ENCODE measurements around the gene ATCAY. TPM values are rescaled to one million over a fixed set of nuclear protein-coding genes. Genes with fewer than 3 reads are reported as not detected.

Gene ATCAY
- polyA plus RNA-seq, 3 donors: not detected

DNA sequence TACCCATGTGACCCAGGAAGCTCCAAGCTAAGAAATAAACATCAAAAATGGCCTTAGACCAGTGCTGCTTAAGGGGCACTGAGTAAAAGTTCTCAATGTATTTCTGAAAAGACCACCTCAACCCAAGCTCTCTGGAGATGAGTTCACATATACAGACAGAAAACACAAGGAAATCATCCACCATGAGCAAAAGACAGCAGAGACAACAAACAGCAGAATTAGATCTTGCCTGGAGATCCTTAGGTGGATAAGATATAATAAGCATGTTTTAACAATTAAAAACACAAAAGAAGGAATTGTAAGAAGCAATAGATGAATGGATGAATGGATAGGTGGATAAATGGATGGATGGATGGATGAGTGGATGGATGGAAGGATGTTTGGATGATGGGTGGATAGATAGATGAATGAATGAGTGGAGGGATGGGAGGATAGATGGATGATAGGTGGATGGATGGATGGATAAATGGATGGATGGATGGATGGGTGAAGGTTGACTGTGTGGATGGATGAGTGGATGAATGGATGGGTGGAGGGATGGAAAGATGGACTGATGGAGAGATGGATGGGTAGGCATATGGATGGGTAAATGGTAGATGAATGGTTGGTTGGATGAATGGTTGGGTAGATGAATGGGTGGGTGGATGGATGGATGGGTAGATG lies 42.7 kb downstream of the ATCAY start:
- no peaks in the 10 kb centered on the region for H3K4me1 ChIP-seq (ENCODE audit: control insufficient read depth in 1 of 2, insufficient read depth in 2 of 2, low read length in 2 of 2)
- no peak overlapping the region for H3K27ac ChIP-seq (ENCODE audit: low read depth in 1 of 2, low read length in 2 of 2)
- Mint-ChIP-seq H3K9me3 (peaks cover 11 to 45% (median 38%) of the 10 kb centered on the region in 7 donors), H3K36me3 (no peaks in the 10 kb centered on the region), H3K27me3 (ENCODE audit: low read depth in 3 of 3) (peaks cover 1 to 6% (median 5%) of the 10 kb centered on the region in 3 donors), H3K4me1 (no peaks in the 10 kb centered on the region), H3K4me3 (no peak overlapping the region), H3K27ac (no peak overlapping the region)
- peaks cover 14 to 38% of the 10 kb centered on the region in 2 donors for H3K9me3 ChIP-seq (replicated peaks in 1 of 2; ENCODE audit: control insufficient read depth in 1 of 2, insufficient read depth in 1 of 2, low read length in 2 of 2)
- H3K79me2 ChIP-seq (ENCODE audit: insufficient read depth, low read length): no peaks in the 10 kb centered on the region
- H3K4me2 ChIP-seq (replicated peaks; ENCODE audit: extremely low read depth, low read length, poor library complexity, severe bottlenecking): no peak overlapping the region
- no peak overlapping the region for H3K9ac ChIP-seq (ENCODE audit: insufficient read depth, low read length, poor library complexity, severe bottlenecking)
- H4K20me1 ChIP-seq (ENCODE audit: insufficient read depth, low read length): no peaks in the 10 kb centered on the region
- H3K27me3 ChIP-seq (ENCODE audit: control insufficient read depth in 2 of 2, insufficient read depth in 2 of 2, low read length in 2 of 2): peaks cover 0 to 2% of the 10 kb centered on the region in 2 donors
- intact Hi-C loops (cut with micrococcal nuclease): no loop called here
- H2AFZ ChIP-seq (ENCODE audit: insufficient read depth, low read depth, low read length, poor library complexity, severe bottlenecking): no peak overlapping the region
- H3K36me3 ChIP-seq (replicated peaks in 1 of 2; ENCODE audit: control insufficient read depth in 1 of 2, insufficient read depth in 2 of 2, low read length in 2 of 2): no peaks in the 10 kb centered on the region
- DNase-seq: no peak
- no peak overlapping the region for H3K4me3 ChIP-seq (replicated peaks in 1 of 3; ENCODE audit: low read depth in 2 of 3, low read length in 3 of 3)
- no peak for TF ChIP-seq CTCF (IDR thresholded peaks at IDR 0.05)

GRCh38 chr19:3923912-3924311 lies 43.4 kb downstream of the ATCAY start:
- peaks cover 11 to 45% (median 38%) of the 10 kb centered on the region in 7 donors for H3K9me3 Mint-ChIP-seq
- H3K27me3 Mint-ChIP-seq (ENCODE audit: low read depth in 3 of 3): peaks cover 1 to 6% (median 6%) of the 10 kb centered on the region in 3 donors
- Histone ChIP-seq H3K4me2 (replicated peaks; ENCODE audit: extremely low read depth, low read length, poor library complexity, severe bottlenecking) (no peak overlapping the region), H4K20me1 (ENCODE audit: insufficient read depth, low read length) (no peaks in the 10 kb centered on the region), H3K4me3 (replicated peaks in 1 of 3; ENCODE audit: low read depth in 2 of 3, low read length in 3 of 3) (no peak overlapping the region), H3K27me3 (ENCODE audit: control insufficient read depth in 2 of 2, insufficient read depth in 2 of 2, low read length in 2 of 2) (peaks cover 0 to 2% of the 10 kb centered on the region in 2 donors), H3K9me3 (replicated peaks in 1 of 2; ENCODE audit: control insufficient read depth in 1 of 2, insufficient read depth in 1 of 2, low read length in 2 of 2) (peaks cover 14 to 38% of the 10 kb centered on the region in 2 donors), H3K9ac (ENCODE audit: insufficient read depth, low read length, poor library complexity, severe bottlenecking) (no peak overlapping the region), H3K4me1 (ENCODE audit: control insufficient read depth in 1 of 2, insufficient read depth in 2 of 2, low read length in 2 of 2) (no peaks in the 10 kb centered on the region), H3K27ac (ENCODE audit: low read depth in 1 of 2, low read length in 2 of 2) (no peak overlapping the region), H2AFZ (ENCODE audit: insufficient read depth, low read depth, low read length, poor library complexity, severe bottlenecking) (no peak overlapping the region), H3K79me2 (ENCODE audit: insufficient read depth, low read length) (no peaks in the 10 kb centered on the region), H3K36me3 (replicated peaks in 1 of 2; ENCODE audit: control insufficient read depth in 1 of 2, insufficient read depth in 2 of 2, low read length in 2 of 2) (no peaks in the 10 kb centered on the region)
- 85% methylated on average over 1 of the region's 1 CpG for WGBS (ENCODE audit: insufficient coverage)
- no peak overlapping the region for H3K4me3 Mint-ChIP-seq
- H3K36me3 Mint-ChIP-seq: no peaks in the 10 kb centered on the region
- DNase-seq: no peak
- TF ChIP-seq CTCF (IDR thresholded peaks at IDR 0.05): no peak
- H3K4me1 Mint-ChIP-seq: no peaks in the 10 kb centered on the region
- H3K27ac Mint-ChIP-seq: no peak overlapping the region
- intact Hi-C loops (cut with micrococcal nuclease): no loop called here
